ENCODE measurements around the gene MGST3. TPM values are rescaled to one million over a fixed set of nuclear protein-coding genes. Genes with fewer than 3 reads are reported as not detected.

Gene MGST3
- total RNA-seq, 4 donors from 2014 or later = 319 to 444 (median 396) TPM

- no peak for TF ChIP-seq CTCF (IDR thresholded peaks at IDR 0.05; ENCODE audit: low read depth)
Measured at GRCh38 chr1:165668184-165668583, 37.1 kb downstream of the MGST3 start.

- no peak for TF ChIP-seq CTCF (IDR thresholded peaks at IDR 0.05; ENCODE audit: low read depth)
Measured at GRCh38 chr1:165671526-165671925, 40.5 kb downstream of the MGST3 start.

GRCh38 chr1:165674599-165674998 lies 43.6 kb downstream of the MGST3 start:
- no peak for TF ChIP-seq CTCF (IDR thresholded peaks at IDR 0.05; ENCODE audit: low read depth)

GRCh38 chr1:165675794-165676193 lies 44.8 kb downstream of the MGST3 start:
- TF ChIP-seq CTCF (IDR thresholded peaks at IDR 0.05; ENCODE audit: low read depth) = no peak

- TF ChIP-seq CTCF (IDR thresholded peaks at IDR 0.05; ENCODE audit: low read depth) = no peak
Measured at GRCh38 chr1:165678509-165678908, 47.5 kb downstream of the MGST3 start.

- no peak for TF ChIP-seq CTCF (IDR thresholded peaks at IDR 0.05; ENCODE audit: low read depth)
Measured at GRCh38 chr1:165679282-165680036, 48.4 kb downstream of the MGST3 start.

GRCh38 chr1:165680303-165680702 lies 49.3 kb downstream of the MGST3 start:
- no peak for TF ChIP-seq CTCF (IDR thresholded peaks at IDR 0.05; ENCODE audit: low read depth)
